Stimulated activated CD4-positive, alpha-beta T cell treated with anti-CD3 and anti-CD28 coated beads, Interleukin-4, amount 100 ng/mL, for 1 hour (primary cell): ENCODE data around the gene DHRS3.
A peak's percentile ranks its signal among the peaks of the same experiment; 100 is the strongest.

Experiments used
- DNase-seq: peaks from one replicate; pipeline ENCODE4 v3.0.0-alpha.2; 2020

DHRS3 gene

DNA sequence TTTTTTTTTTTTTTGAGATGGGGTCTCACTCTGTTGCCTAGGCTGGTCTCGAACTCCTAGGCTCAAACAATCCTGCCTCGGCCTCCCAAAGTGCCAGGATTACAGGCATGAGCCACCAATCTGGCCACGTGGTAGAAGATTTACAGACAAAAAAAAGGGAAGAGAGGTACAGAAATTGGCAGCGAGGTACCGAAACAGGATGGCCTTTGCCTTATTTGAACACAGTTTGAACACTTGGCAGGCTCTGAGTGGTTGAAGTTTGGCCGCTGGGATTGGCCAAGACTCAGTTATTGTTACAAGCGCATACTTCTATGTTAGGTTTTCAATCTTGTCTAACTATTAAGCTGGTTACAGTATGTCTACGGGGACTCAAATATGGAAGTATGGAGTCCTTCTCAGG is 19.7 kb upstream of the DHRS3 start:
- DNase-seq, result no peak

DNA sequence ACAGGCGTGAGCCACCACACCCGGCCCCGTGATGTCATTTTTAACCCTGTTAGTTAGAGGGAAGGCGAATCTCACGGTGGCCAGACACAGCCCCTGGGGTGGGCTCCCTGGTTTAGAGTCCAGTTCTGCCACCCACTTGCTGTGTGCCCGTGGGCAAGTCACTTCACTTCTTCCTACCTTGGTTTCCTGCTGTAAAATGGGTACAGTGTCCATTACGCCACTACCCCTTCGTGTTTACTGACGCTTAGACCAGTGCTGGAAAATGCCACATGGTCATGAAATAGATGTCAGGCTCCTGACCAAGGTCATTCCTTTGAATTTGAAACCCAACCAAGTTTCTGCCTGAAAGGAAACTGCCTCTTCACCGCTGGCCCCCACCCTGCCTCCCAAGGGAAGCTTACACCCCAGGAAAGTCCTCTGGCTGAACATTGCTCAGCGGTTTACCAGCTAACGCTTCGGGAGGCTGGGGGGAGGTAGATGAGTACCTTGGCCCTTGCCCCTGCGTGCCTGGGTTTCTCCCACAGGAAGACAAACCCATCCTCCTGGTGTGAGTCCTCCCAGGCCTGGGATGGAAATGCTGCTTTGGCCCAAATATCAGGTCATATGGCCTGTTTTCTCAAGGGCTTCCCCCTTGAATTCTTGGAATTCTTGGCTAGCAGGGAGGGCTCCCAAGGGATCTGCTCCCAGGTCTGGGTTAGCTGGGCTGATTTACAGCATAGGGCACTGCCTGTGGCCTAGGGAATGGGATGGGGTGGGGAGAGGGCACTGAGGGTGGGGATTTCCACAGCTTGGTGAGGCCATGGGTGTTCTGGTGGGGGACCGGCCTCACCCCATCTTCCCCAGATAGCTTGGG is 18.3 kb upstream of the DHRS3 start:
- no peak for DNase-seq

DNA sequence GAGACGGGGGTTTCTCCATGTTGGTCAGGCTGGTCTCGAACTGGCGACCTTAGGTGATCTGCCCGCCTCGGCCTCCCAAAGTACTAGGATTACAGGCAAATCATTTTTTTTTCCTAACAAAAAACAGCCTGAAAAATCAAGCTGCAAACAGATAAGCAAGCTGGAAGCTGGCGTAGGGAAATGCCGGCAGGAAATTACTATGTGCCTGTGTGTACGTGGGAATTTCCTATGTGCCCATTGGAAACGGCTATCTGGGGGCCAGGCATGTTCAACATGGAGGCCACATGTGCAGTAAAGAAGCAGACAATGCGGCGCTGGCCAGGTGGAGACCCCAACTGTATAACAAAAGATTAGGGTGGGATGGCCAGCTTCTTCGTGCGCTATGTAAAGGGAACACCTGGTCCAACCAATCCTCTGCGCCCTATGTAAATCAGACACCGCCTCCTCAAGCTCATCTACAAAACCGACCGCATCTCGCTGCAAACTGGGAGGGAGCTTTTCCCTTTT is 16.7 kb upstream of the DHRS3 start:
- no peak for DNase-seq

DNA sequence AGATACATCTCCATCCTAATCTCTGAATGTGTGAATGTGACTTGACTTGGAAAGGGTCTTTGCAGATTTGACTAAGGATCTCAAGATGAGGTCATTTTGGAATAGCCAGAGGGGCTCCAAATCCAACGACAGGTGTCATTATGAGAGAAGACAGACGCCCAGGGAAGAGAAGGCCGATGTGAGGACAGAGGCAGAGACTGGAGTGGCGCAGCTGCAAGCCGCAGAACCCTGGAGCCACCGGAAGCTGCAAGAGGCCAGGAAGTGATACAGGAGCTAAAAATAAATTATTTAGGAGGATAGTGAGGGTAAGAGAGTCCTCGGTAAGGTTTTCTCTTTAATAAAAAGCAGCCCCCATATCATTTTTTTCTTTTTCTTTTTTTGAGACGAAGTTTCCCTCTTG is 16.1 kb upstream of the DHRS3 start:
- DNase-seq, result no peak

DNA sequence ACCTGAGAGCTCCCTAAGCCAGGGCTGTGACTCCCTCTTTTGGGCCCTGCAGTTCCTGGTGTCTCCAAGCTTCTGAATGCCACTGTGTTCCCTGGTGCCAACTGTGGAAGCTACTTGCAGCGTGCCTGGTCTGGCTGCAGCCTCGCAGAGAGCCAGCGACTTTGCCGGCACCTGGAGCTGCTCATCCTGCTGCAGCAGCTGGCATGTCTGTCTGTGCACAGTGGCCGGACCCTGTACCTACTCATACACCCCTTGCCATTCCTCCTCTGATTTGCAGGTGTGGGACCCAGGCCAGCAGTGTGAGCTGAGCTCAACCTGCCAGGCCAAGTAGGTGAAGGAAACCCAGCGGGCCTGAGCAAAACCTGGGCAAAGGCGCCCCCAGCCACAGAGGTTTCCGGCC is 13.6 kb upstream of the DHRS3 start:
- DNase-seq, result no peak

DNA sequence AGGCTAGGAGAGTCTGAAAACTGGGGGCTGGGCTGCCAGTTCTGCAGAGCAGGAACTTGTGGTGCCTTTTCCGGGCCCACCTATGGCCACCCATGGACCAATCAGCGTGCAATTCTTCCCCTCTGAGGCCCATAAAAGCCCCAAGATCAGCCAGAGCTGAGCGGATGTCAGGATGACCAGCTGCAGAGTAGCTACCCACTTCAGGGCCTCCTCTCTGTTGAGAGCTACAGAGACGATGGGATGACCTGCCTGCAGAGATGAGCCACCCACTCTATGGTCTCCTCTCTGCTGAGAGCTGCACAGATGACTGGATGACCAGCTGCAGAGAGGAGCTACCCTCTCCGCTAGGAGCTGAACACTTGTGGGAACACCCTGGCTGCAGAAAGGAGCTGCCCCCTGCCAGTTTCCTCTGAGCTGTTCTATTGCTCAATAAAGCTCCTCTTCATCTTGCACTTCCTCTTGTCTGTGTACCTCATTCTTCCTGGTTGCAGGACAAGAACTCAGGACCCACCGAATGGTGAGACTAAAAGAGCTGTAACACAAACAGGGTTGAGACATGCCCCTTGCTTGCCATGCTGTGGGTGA is 13.0 kb upstream of the DHRS3 start:
- no peak for DNase-seq

DNA sequence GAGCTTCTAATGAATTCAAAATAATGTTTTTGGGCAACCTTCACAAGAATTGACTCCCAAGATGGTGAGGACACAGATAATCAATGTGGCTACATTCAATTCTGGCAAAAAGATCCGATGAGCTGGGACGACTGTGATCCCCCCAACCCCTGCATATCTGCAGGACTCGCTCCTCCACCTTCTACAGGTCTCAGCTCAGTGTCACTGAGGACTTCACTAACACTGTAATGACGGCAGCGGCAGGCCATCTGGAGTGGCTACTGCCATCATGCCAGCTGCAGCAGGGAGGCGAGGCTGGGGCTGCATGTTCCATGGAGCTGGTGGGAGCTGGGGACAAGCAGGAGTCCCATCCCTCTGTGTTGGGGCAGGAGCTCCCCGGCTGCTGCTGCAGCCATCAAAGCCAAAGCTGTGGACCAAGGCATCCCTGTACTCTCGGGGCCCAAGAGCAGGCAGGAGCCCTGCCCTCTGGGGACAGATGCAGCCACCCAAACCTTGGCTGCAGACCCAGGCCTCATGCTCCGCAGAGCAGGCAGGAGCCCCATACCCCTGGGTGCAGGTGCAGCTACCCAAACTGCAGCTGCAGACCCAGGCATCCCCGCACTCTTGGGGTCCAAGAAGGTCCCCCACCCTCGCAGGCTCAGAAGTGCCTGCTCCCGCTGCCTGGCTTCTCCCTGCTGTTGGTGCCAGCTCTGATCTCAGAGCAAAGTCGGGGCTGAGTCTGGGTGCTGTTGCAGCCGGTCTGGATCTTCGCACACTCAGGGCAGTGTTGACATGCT is 12.2 kb upstream of the DHRS3 start:
- DNase-seq, result no peak

DNA sequence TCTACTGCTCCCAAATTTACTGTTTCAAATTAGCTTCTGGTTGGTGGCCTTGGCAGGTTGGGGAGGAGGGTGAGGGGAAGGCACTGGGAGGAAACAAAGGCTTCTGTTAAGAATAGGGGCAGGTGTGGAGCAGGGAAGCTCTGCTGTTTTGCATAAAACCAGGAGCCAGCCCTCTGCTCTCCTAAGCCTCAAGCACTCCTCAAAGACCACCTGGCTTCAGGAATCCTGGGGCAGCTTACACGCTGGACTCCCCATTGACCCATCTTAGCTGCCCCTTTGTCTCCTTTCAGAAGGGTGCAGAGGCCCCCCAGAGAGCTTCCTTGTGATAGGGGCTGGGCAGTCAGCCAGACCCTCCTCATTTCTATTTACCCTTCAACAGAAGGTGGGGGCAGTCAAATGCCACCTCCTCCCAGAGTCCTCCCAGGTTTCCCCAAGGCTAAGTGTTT is 11.5 kb upstream of the DHRS3 start:
- no peak for DNase-seq

DNA sequence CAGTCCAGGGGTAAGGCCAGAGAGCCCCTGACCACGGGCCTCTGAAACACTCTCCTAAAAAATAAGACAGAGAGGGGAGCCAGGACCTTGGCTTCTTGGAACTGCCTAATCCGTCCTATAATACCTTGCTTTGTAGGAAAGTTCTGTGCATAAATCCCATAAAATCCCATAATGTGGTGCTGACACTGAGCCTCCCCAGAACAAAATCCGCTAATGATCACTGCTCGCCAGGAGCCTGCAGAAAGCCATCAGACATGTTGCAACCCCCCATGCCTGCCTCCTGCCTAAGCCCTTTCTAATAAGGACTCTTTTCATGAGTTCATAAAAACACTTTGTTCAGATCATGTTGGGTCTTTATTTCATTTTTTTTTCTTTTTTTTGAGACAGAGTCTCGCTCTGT is 9.3 kb upstream of the DHRS3 start:
- no peak for DNase-seq

DNA sequence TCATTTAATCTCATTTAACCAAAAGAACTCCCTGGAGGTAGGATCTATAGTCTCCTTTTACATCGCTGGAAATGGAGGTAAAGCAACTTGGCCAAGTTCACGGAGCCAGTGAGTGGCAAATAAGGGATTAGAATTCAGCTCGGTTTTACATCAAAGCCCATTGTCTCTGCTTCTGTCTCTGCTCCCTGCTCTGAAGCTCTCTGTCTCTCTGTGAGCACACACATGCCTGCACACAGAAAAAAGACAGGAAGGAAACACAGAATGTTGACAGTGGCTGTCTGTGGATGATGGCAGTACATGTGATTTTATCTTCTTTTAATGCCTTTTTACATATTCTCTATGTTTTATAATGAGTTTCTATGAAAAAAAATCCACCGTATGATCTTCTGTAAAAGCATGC is 8.9 kb upstream of the DHRS3 start:
- DNase-seq, result no peak

DNA sequence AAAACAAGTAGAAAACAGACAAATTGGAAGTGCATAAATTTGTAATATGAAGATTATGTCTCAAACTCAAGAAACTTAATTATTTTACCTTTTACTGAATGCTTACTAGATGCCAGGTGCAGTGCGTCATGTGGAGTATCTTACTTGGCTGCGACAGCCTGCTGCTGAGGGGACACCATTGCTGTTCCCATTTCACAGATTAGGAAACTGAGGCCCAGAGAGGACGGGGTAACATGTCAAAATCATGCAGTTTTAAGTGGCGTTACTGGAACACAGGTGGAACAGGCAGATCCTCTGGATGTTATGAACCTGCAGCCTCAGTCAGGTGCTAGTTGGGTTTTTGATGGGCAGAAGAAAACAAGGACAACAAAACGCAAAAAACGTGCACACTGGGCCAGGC is 7.3 kb upstream of the DHRS3 start:
- no peak for DNase-seq

DNA sequence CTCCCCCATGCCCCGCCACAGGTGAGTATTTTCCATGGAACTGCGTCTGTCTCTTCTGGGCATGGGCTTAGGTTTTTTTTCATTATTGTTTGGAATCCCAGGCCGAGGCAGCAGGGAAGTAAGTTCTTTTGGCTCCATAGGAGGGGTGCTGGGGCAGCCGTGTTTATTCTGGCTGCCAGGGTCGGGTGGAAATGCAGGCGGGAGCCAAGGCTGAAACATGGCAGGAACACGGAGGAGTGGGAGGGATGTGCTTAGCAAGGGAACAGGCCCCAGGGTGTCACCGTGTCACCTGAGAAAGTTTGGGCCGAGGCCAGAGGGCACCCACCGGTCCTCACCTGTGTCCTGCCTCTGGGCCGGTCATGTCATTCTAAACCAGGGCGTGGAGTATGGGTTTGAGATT is 4.5 kb upstream of the DHRS3 start:
- no peak for DNase-seq

DNA sequence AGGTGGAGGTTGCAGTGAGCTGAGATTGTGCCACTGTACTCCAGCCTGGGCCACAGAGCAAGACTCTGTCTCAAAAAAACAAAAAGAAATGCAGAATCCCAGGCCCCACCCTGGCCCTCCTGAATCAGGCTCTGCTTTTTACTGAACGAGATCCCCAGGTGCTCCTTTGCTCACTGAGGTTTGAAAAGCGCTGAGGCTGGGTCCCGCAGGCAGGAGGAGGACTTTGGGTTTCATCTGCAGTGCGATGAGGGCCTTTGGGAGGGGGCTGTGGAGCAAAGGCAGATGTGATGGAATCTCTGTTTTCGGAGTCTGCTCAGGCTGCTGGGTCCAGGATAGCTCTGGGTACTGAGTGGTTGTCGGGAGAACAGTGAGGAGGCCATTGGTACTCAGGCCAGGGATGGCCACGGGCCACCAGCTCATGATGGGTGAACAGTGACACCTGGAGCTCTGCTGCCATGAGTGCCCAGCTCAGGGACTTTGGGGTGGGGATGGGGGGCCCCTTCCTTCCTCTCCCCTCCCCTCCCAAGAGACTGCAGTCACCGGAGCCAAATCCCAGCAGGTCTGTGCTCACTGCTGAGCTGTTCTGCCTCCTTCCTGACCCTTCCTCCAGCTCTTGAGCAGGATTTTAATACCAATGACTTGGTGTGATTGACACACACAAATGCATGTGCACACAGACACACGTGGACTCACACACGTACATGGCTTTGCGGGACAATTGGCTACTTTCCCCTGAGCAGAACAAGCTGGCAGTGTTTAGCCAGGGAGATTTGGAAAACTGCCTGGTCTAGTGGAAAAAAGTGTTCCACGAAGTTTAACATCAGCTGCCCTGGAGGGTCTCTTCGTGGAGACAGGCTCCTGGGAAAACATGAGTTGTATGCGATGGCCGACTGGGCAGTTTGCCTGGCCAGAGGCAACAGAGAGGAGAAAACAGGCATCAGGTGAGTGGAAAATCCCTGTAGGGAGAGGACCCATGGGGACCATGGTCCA is 3.6 kb upstream of the DHRS3 start:
- DNase-seq, result no peak

DNA sequence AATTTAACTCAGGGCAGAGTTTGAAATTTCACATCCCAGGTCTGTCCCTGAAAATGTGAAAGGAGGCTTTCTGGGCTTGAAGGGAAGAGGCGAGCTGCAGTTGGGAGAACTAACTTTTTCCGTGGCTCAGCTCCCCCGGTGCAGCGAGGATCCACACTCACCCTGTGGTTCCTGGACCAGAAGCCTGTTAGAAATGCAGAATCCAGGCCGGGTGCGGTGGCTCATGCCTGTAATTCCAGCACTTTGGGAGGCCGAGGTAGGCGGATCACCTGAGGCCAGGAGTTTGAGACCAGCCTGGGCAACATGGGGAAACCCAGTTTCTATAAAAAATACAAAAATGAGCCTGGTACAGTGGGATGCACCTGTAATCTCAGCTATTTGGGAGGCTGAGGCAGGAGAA is 2.9 kb upstream of the DHRS3 start:
- no peak for DNase-seq

DNA sequence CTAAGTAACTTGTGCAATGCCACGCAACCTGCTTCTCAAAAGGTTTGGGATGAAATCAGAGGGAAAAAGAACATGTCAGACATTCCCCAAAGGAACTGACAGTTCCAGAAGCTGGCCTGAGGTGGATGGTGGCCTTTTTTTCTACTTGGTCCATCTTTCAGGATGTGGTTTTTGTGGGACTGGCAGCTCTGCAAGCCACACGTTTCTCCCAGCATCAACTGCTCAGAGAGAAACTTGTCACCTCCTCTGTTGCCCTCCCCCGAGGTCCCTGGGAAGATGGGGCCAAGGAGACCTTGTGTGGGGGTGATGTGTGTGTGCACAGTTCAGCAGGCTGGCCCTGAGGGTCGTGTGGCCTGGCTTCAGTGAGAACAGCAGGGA is 2.5 kb upstream of the DHRS3 start:
- no peak for DNase-seq

DNA sequence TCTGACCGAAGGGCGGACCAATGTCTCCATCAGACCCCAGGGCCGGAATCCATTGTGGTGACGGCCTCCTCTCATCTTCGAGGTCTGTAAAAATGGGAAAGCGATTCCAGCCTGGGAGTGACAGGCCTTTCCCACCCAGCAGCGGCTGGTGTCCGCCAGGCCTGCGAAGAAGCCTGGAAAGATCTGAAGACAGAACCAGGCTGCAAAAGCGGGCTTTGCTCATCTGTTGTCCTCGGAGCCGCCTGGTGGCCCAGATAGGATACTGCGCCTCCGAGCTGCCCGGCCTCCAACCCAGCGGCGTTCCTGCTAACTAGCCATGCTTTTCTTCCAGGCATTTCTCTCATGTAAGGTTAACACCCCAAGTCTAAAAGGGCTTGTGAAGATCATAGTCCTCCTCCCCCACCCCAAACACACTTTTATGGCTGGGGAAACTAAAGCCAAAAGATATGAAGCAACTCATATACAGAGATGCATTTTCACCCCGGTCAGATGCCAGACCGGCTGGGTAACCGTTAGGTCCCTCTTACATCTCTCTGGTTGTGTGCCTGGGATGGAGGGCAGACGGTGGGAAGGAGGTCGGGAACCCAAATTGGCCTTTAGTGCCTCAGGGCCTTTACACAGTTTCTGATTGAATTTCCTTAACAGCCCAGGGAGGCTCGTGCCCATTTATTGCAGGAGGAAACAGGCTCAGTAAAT is 1.9 kb upstream of the DHRS3 start:
- peak; percentile 79 for DNase-seq

DNA sequence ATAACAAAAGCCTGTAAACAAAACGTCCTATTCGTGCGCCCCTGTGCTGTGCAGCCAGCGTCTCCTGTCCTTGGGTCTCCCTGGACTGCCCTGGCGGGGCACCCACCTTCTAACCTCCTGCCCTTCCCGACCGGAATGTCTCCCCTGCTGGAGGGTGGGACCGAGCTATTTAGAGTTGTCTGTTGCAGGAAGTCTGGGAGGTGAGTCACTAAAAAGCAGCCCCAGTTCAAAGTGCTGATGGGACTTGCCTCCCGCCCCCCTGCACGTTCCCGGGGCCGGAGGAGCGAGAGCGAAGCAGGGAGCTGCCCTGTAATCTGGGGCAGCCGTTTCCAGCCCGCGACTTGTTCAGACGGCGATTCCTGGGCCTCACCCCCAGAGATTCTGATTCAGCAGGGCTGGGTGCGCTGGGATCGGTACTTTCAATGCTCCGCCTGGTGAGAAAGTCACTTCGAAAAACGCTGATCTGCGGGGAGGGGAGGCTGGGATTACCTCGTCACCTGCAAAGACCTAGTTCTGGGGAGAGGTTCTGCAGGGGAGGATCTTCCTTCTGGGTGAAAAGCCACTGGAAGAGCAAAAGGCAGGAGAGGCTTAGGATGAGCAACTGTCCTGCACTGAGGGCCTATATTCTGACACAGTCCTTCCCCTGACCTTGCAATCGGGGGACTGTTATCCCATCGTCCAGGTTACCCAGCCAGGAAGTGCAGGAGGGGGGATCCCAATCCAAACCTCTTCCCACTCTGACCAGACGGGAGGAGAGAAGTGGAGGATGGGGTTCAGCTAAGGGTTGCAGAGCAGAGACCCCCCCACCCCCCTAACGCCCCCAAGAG is 1.2 kb upstream of the DHRS3 start:
- peak; percentile 64 for DNase-seq

DNA sequence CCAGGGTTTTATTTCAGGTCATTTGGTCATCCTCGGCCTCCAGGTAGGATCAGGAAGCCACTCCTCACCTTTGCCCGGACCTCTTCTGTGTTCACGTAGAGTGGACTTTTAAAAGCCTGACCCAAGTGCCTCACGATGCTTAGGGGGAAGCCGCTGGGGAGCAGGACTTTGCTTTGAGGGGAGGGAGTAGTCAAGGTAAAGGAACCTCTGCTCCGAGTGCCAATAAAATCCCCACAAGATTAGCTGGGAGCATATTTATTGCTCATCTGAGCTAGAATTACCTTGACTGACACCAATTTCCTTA is 603 bp upstream of the DHRS3 start:
- no peak for DNase-seq

DNA sequence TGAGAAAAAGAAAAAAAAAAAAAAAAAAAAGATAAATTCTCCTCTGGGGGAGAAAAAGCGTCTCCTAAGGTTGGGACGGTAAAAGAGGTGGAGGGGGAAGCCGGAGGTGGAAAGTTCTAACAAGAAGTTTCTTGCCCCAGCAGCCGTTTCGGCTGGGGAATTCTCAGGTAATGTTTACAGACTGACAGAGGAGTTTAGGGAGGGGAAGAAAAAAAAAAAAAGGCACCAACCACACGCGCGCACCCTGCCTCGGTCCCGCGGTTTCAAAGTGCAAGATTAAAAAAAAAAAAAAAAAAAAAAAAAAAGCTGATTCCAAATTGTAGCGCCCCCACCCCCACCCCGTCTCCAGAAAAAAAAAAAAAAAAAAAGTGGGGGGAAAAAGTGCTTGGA is 504 bp downstream of the DHRS3 start:
- peak; percentile 29 for DNase-seq

DNA sequence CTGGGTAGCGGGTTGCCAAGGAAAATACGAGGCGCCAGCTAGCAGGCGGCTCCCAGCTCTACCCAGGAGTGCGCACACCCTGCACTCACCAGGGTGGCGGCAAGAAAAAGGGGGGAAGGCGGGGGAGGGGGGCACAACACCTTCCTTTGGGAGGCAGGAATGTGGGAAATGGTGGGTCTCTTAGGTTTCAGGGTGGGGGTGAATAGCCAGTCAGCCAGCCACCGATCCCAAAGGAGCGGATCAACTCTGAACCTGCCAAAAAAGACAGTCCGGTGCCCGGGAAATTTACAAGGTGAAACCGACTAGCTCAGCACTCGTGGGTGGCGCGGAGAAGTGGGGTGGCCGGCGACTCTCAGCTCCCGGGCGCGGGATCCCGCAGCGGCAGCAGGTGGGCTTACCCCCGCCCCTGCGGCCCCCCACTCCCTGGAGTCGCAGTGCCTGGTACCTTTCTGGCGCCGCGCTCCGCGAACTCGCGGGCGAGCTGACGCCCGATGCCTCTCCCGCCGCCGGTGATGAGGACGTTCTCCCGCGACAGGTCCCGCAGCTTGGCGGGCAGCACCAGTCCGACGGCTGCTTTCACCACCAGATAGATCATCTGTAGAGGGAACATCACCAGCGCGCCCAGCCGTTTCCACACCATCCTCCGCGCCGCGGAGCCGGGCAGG is 1.2 kb downstream of the DHRS3 start:
- peak; percentile 38 for DNase-seq
